ENCODE results near the gene MRGPRX4.
"Not testable (repeated sequence)": the region's sequence is repeated elsewhere in the genome, so short reads cannot be mapped to it uniquely, and the experiment has no call there.

Gene MRGPRX4

GRCh38 chr11:18172666-18173065 lies at the start of gene MRGPRX4:
MRGPRX4 (plus strand) TSS chr11:18172837; CDS start chr11:18173257, 420 bp downstream.
- no peaks in the 10 kb centered on the region for H3K4me1 ChIP-seq (ENCODE audit: control insufficient read depth, insufficient read depth, low read length)
- no peaks in the 10 kb centered on the region for H3K9me3 ChIP-seq (ENCODE audit: control insufficient read depth, low read length)
- H3K4me3 ChIP-seq (ENCODE audit: low read length) = no peak within 1 kb of the TSS
- H3K27me3 ChIP-seq (ENCODE audit: control insufficient read depth, insufficient read depth, low read length) = no peaks in the 10 kb centered on the region
- H3K9ac ChIP-seq (ENCODE audit: low read length) = no peak within 1 kb of the TSS
- no peaks in the 10 kb centered on the region for H3K36me3 ChIP-seq (ENCODE audit: control insufficient read depth, insufficient read depth, low read length)

DNA sequence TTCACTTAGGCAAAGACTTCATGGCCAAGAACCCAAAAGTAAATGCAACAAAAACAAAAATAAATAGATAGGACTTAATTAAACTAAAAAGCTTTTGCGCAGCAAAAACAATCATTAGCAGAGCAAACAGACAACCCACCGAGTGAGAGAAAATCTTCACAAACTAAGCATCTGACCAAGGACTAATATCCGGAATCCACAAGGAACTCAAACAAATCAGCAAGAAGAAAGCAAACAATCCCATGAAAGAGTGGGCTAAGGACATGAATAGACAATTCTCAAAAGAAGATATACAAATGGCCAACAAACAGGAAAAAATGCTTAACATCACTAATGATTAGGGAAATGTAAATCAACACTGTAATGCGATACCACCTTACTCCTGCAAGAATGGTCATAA lies 41.5 kb upstream of the MRGPRX4 start:
- not testable (repeated sequence) for H3K27me3 ChIP-seq (ENCODE audit: control insufficient read depth, insufficient read depth, low read length); H3K9ac ChIP-seq (ENCODE audit: low read length); H3K4me3 ChIP-seq (ENCODE audit: low read length); H3K36me3 ChIP-seq (ENCODE audit: control insufficient read depth, insufficient read depth, low read length); H3K4me1 ChIP-seq (ENCODE audit: control insufficient read depth, insufficient read depth, low read length); H3K9me3 ChIP-seq (ENCODE audit: control insufficient read depth, low read length)

- Histone ChIP-seq H3K4me1 (ENCODE audit: control insufficient read depth, insufficient read depth, low read length) (no peaks in the 10 kb centered on the region), H3K9ac (ENCODE audit: low read length) (no peak within 1 kb of the TSS), H3K9me3 (ENCODE audit: control insufficient read depth, low read length) (no peaks in the 10 kb centered on the region), H3K4me3 (ENCODE audit: low read length) (no peak within 1 kb of the TSS), H3K36me3 (ENCODE audit: control insufficient read depth, insufficient read depth, low read length) (no peaks in the 10 kb centered on the region), H3K27me3 (ENCODE audit: control insufficient read depth, insufficient read depth, low read length) (no peaks in the 10 kb centered on the region)
Measured at GRCh38 chr11:18132341-18132740, 40.3 kb upstream of the MRGPRX4 start, which contains the start of gene MRGPRX3. MRGPRX3 (plus strand) TSS chr11:18132571; CDS start chr11:18137203, 4,632 bp downstream.

- no peaks in the 10 kb centered on the region for H3K4me1 ChIP-seq (ENCODE audit: control insufficient read depth, insufficient read depth, low read length)
- H3K9me3 ChIP-seq (ENCODE audit: control insufficient read depth, low read length) = no peaks in the 10 kb centered on the region
- no peak overlapping the region for H3K9ac ChIP-seq (ENCODE audit: low read length)
- H3K27me3 ChIP-seq (ENCODE audit: control insufficient read depth, insufficient read depth, low read length) = no peaks in the 10 kb centered on the region
- no peak overlapping the region for H3K4me3 ChIP-seq (ENCODE audit: low read length)
- H3K36me3 ChIP-seq (ENCODE audit: control insufficient read depth, insufficient read depth, low read length) = no peaks in the 10 kb centered on the region
Measured at GRCh38 chr11:18135308-18135707, 37.3 kb upstream of the MRGPRX4 start.

DNA sequence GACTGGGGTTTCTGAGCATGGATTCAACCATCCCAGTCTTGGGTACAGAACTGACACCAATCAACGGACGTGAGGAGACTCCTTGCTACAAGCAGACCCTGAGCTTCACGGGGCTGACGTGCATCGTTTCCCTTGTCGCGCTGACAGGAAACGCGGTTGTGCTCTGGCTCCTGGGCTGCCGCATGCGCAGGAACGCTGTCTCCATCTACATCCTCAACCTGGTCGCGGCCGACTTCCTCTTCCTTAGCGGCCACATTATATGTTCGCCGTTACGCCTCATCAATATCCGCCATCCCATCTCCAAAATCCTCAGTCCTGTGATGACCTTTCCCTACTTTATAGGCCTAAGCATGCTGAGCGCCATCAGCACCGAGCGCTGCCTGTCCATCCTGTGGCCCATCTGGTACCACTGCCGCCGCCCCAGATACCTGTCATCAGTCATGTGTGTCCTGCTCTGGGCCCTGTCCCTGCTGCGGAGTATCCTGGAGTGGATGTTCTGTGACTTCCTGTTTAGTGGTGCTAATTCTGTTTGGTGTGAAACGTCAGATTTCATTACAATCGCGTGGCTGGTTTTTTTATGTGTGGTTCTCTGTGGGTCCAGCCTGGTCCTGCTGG lies 35.3 kb upstream of the MRGPRX4 start:
- H3K36me3 ChIP-seq (ENCODE audit: control insufficient read depth, insufficient read depth, low read length) = no peaks in the 10 kb centered on the region
- H3K4me1 ChIP-seq (ENCODE audit: control insufficient read depth, insufficient read depth, low read length) = no peaks in the 10 kb centered on the region
- no peaks in the 10 kb centered on the region for H3K27me3 ChIP-seq (ENCODE audit: control insufficient read depth, insufficient read depth, low read length)
- H3K9me3 ChIP-seq (ENCODE audit: control insufficient read depth, low read length) = no peaks in the 10 kb centered on the region
- no peak overlapping the region for H3K4me3 ChIP-seq (ENCODE audit: low read length)
- H3K9ac ChIP-seq (ENCODE audit: low read length) = no peak overlapping the region

DNA sequence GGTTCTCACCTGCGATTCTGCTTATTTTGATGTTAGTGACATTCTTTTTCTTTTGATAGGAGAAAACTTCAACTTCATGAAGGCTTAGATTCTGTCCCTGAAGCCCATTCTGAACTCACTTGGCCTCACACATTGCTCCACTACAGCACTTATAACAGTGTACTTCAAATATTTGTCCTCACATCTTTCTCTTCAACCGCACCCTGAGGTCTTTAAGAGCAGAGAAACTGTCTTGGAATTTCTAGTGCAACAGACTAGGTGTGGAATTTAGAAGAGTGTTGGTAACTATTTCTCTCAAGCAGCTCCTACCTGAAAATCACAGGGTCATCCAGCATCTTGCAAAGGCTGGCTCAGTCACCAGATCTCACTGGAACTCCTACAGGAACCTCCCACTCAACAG lies 32.5 kb upstream of the MRGPRX4 start:
- H3K36me3 ChIP-seq (ENCODE audit: control insufficient read depth, insufficient read depth, low read length) = no peaks in the 10 kb centered on the region
- no peaks in the 10 kb centered on the region for H3K4me1 ChIP-seq (ENCODE audit: control insufficient read depth, insufficient read depth, low read length)
- H3K9ac ChIP-seq (ENCODE audit: low read length) = no peak overlapping the region
- H3K27me3 ChIP-seq (ENCODE audit: control insufficient read depth, insufficient read depth, low read length) = no peaks in the 10 kb centered on the region
- H3K9me3 ChIP-seq (ENCODE audit: control insufficient read depth, low read length) = no peaks in the 10 kb centered on the region
- no peak overlapping the region for H3K4me3 ChIP-seq (ENCODE audit: low read length)

DNA sequence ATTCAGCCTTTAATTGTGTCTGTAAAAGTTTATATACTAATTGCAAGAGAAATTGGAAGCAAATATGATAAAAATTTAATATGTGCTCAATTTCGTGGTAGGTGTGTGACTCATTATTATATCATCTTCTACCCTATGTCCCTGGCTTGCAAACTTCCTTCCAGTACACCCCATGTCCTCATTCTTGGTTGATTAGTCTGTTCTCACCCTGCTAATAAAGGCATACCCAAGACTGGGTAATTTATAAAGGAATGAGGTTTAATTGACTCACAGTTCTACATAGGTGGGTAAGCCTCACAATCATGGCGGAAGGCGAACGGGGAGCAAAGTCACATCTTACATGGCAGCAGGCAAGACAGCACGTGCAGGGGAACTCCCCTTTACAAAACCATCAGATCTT lies 28.4 kb upstream of the MRGPRX4 start:
- H3K4me1 ChIP-seq (ENCODE audit: control insufficient read depth, insufficient read depth, low read length) = no peaks in the 10 kb centered on the region
- H3K27me3 ChIP-seq (ENCODE audit: control insufficient read depth, insufficient read depth, low read length) = no peaks in the 10 kb centered on the region
- no peaks in the 10 kb centered on the region for H3K36me3 ChIP-seq (ENCODE audit: control insufficient read depth, insufficient read depth, low read length)
- no peaks in the 10 kb centered on the region for H3K9me3 ChIP-seq (ENCODE audit: control insufficient read depth, low read length)
- no peak overlapping the region for H3K9ac ChIP-seq (ENCODE audit: low read length)
- H3K4me3 ChIP-seq (ENCODE audit: low read length) = no peak overlapping the region

GRCh38 chr11:18145025-18145424 lies 27.6 kb upstream of the MRGPRX4 start:
- H3K9ac ChIP-seq (ENCODE audit: low read length) = no peak overlapping the region
- no peaks in the 10 kb centered on the region for H3K9me3 ChIP-seq (ENCODE audit: control insufficient read depth, low read length)
- no peaks in the 10 kb centered on the region for H3K36me3 ChIP-seq (ENCODE audit: control insufficient read depth, insufficient read depth, low read length)
- no peaks in the 10 kb centered on the region for H3K4me1 ChIP-seq (ENCODE audit: control insufficient read depth, insufficient read depth, low read length)
- no peak overlapping the region for H3K4me3 ChIP-seq (ENCODE audit: low read length)
- H3K27me3 ChIP-seq (ENCODE audit: control insufficient read depth, insufficient read depth, low read length) = no peaks in the 10 kb centered on the region

- Histone ChIP-seq H3K27me3 (ENCODE audit: control insufficient read depth, insufficient read depth, low read length) (no peaks in the 10 kb centered on the region), H3K36me3 (ENCODE audit: control insufficient read depth, insufficient read depth, low read length) (no peaks in the 10 kb centered on the region), H3K4me1 (ENCODE audit: control insufficient read depth, insufficient read depth, low read length) (no peaks in the 10 kb centered on the region), H3K9me3 (ENCODE audit: control insufficient read depth, low read length) (no peaks in the 10 kb centered on the region), H3K9ac (ENCODE audit: low read length) (no peak overlapping the region), H3K4me3 (ENCODE audit: low read length) (no peak overlapping the region)
Measured at GRCh38 chr11:18145837-18146236, 26.8 kb upstream of the MRGPRX4 start.

- H3K36me3 ChIP-seq (ENCODE audit: control insufficient read depth, insufficient read depth, low read length) = no peaks in the 10 kb centered on the region
- no peak overlapping the region for H3K9ac ChIP-seq (ENCODE audit: low read length)
- no peak overlapping the region for H3K4me3 ChIP-seq (ENCODE audit: low read length)
- H3K9me3 ChIP-seq (ENCODE audit: control insufficient read depth, low read length) = no peaks in the 10 kb centered on the region
- H3K4me1 ChIP-seq (ENCODE audit: control insufficient read depth, insufficient read depth, low read length) = no peaks in the 10 kb centered on the region
- H3K27me3 ChIP-seq (ENCODE audit: control insufficient read depth, insufficient read depth, low read length) = no peaks in the 10 kb centered on the region
Measured at GRCh38 chr11:18151581-18151980, 21.1 kb upstream of the MRGPRX4 start.

GRCh38 chr11:18168372-18168771 lies 4.3 kb upstream of the MRGPRX4 start:
- no peak overlapping the region for H3K9ac ChIP-seq (ENCODE audit: low read length)
- no peaks in the 10 kb centered on the region for H3K9me3 ChIP-seq (ENCODE audit: control insufficient read depth, low read length)
- no peaks in the 10 kb centered on the region for H3K36me3 ChIP-seq (ENCODE audit: control insufficient read depth, insufficient read depth, low read length)
- H3K4me1 ChIP-seq (ENCODE audit: control insufficient read depth, insufficient read depth, low read length) = no peaks in the 10 kb centered on the region
- no peak overlapping the region for H3K4me3 ChIP-seq (ENCODE audit: low read length)
- H3K27me3 ChIP-seq (ENCODE audit: control insufficient read depth, insufficient read depth, low read length) = no peaks in the 10 kb centered on the region

DNA sequence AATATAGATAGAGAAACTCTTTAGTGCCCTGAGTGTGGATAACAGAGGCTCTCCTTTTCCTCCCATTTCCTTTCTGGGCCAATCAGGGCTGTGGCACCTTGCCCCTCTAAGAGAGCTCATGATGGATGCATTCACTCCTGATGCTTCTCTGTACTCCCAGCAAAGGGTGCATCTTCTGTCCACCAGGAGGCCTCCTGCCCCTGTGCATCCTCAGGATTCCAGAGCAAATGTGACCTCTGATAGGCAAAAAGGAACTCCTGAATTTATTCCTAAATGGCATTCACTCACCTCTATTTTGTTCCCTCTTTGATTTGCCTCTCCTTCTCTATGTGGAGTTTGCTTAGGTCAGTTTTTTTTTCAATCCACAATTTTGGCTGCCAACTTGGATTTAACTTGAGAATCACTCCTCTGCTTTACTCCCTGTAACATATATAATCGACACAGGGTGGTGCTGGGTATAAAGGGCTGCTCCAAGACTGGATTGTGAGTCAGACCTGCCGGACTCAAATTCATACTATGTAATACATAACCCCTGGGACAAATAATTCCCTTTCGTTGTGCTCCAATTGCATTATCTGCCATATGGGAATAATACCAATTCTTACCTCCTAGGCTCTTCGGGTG lies 1.1 kb upstream of the MRGPRX4 start:
- Histone ChIP-seq H3K9ac (ENCODE audit: low read length) (no peak overlapping the region), H3K4me1 (ENCODE audit: control insufficient read depth, insufficient read depth, low read length) (no peaks in the 10 kb centered on the region), H3K4me3 (ENCODE audit: low read length) (no peak overlapping the region), H3K9me3 (ENCODE audit: control insufficient read depth, low read length) (no peaks in the 10 kb centered on the region), H3K27me3 (ENCODE audit: control insufficient read depth, insufficient read depth, low read length) (no peaks in the 10 kb centered on the region), H3K36me3 (ENCODE audit: control insufficient read depth, insufficient read depth, low read length) (no peaks in the 10 kb centered on the region)
